GM18498 (cell line): ENCODE results near the gene ARHGAP10.

Source experiments
- ATAC-seq: cut with Tn5 transposase; IDR thresholded peaks from one replicate; pipeline ENCODE4 v1.9.1; 2021; ENCODE audit warnings: mild to moderate bottlenecking, moderate library complexity; ENCODE audit not compliant: unreplicated experiment

Gene ARHGAP10

DNA sequence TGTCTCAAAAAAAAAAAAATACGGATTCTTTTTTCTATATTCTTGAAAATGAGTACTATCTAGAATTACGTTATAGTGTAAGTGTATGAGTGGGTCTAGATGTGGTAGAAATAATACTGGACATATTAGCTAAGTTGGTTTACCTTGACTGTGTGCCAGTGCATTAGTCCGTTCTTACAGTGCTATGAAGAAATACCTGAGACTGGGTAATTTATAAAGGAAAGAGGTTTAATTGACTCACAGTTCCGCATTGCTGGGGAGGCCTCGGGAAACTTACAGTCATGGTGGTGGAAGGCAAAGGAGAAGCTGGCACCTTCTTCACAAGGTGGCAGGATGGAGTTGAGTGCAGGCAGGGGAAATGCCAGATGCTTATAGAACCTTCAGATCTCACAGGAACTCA, 92.4 kb downstream of the ARHGAP10 start:
- no peak for ATAC-seq

DNA sequence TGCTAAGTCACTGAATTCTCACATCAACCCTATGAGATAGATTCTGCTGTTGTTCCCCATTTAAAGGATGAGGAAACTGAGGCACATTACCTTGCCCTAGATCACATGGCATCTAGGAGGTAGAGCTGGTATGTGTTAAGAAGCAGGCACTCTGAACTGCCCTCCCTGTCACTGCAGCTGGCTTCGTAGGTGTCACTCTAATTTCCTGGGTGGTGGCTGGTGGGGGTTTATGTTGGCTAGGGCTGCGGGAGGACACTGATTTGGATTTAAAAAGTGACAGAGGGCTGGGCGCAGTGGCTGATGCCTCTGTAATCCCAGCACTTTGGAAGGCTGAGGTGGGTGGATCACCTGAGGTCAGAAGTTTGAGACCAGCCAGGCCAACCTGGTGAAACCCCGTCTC, 93.0 kb downstream of the ARHGAP10 start:
- ATAC-seq, result no peak

DNA sequence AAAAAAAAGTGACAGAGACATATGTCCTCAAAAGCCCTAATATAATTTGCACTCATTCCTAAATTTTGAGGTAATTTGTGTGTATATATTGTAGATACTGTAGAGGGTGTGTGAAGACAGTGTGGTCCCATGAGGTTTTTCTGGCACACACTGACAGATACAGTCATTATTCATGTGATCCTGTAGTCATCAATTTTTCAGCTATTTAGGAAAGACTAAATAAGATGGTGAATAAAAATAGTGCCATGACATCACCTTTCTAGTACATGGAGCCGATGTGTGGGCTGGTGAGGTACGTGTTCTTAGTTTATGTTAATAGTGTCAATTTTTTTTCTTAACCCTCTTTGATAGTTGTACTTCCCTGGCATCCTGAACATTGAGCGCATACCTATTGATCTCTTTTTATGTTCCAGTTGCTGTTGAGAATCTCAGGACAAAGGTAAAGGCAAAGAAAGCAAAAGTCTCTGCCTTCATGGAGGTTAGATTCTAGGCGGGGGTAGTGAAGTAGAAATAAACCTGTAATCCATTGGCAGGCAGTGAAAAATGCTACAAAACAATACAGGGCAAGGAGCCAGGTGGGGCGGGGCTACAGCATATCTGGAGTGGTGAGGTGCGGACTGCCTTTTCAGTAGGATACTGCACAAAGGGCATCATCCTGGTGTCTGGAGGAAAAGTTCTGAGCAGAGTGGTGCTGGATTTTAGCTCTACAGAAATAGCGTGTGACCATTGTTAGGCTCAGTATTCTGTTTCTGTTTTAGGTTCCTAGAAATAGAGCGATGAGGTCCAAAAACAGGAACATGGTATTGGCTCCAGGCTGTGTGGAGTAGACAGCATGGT, 93.8 kb downstream of the ARHGAP10 start:
- ATAC-seq, result no peak

DNA sequence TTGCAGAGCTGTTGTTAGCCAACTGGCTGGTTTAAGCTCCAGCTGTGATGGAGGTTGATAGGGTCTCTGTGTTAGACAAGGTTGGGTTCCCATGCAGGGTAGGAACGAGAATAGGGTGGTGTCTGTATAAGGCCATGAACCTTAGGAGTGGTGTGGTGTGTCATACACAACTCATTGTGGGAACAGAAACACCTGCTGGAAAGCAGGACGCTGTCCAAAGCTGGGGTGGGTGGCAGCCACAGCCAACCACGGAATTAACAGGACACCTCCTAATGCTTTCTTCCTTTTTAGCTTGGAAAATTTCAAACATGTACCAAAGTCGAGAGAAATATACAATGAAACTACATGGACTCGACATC, 94.4 kb downstream of the ARHGAP10 start:
- ATAC-seq, result no peak

DNA sequence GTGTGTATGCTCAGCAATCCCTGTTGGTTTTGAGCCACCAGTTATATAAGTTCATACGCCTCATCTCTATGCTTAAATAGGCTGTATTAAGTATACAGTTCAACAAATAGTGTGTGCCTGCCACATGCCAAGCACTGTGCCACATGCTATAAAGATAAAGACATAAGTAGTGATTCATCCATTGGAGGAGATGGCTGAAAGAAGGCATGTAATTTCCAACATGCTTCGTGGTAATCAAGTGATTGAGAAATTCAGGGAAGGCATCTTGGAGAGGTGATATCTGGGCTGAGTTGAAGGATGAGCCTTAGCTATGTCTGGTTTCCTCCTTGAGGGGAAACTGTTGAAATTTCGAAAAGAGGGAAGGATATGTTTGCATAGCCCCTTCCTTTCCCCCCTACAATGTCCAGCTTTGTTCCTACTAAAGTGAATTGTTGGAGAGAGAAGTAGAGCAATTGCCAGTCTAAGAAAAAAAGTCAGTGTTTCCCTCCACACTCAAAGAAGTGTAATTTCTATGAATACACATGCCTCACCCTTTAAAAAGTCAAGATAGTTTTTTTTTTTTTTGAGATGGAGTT, 96.5 kb downstream of the ARHGAP10 start:
- no peak for ATAC-seq

DNA sequence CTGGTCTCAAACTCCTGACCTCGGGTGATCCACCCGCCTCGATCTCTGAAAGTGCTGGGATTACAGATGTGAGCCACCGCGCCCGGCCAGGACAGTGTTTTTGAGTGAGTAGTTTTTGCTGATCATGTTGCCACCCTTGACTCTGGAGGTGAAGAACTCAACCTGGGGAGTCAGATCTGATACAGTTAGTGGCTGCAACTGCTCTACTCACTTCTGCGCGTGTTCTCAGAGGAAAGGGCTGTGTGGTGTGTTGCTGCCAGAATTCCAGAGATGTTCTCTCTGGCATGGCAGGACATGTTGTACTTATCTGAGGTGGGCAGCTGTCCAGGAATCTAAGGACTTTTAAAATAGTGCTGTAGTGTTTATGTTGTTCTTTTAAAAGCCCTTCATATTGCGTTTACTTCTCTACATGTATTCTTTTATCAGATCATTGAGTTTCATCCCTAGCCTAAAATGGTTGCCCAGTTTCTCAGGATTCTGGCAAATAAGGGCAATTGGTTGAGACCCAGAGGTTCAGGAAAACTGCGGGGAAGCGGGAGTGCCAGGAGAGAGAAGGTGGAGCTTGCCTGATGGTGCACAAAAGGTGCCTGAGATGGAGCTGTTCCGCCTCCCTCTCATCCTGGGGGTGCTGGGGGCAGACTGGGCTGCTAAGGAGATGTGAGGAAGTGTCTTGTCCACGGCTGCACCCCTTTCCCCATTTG, 97.7 kb downstream of the ARHGAP10 start:
- ATAC-seq, result no peak

DNA sequence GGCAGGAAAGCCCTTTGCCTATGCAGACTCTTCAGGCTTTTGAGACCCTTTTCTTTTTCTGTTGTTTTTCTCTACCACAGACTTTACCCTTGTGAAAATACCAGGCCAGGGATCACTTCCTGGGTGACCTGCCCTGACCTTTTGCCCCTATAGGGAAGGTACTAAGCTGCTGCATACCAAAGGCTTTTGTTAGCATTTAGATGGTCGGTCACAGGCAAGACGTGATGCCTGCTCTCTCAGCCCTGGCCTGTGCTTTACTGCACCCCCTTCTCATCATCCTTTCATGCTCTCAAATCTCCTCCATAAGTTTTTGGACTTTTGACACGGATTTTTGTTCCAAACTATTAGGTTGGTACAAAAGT, 98.2 kb downstream of the ARHGAP10 start:
- ATAC-seq, result no peak

DNA sequence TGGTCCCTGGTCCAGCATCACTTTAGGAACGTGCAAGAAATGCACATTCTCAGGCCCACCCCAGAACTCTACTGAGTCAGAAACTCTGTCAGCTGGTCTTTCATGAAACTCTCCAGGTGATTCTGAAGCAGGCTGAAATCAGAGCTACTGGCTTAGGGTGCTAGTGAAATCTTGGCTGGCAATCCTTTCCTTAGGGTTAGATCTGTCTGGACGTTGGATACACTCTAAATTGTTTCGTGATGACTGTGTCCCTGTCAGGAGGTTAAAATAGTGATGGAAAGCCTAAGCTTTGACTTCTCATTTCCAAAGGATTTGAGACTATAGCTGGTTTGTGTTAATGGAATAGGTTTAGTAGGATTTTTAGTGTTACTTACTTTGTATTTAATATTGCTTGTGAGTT, 99.1 kb downstream of the ARHGAP10 start:
- no peak for ATAC-seq

DNA sequence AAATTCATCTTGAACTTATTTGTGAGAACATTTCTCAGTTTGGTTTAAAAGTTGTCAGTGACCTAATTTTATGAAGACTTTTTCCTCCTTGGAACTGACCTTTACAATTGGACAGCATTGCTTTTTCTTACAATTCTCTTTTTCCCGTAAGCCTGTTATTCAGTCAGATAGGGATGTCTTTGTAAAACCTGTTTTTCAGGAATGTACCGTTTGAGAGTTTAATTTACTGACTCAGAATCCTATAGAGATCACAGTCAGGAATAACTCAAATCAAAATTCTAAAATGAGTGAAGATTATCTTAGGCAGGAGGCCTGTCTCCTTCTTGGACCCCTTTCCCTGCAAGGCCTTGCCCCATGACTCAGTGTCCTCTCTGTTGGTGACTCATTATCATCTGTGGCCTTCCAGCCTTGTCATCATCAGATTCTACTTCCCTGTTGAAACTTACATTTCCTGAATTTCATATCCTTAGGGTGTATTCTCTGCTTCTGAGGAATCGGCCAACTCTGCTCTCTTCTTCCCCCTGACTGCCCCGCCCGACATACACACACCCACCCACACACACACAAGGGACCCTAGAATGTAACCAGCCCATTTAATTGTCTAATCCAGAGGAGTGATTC, 99.8 kb downstream of the ARHGAP10 start:
- ATAC-seq, result no peak

DNA sequence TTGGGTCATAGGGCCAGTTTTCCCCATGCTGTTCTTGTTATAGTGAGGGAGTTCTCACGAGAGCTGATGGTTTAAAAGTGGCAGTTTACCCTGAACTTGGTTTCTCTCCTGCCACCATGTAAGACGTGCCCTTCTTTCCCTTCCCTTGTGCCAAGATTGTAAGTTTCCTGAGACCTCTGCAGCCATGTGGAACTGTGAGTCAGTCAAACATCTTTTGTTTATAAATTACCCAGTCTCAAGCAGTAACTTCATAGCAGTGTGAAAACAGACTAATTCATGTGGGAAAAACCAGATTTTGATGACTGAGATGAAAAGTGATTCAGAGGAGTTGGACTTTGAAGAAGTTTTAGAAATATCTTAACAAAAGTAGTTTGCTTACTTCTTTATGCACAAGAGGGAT, 101.4 kb downstream of the ARHGAP10 start:
- ATAC-seq, result no peak

DNA sequence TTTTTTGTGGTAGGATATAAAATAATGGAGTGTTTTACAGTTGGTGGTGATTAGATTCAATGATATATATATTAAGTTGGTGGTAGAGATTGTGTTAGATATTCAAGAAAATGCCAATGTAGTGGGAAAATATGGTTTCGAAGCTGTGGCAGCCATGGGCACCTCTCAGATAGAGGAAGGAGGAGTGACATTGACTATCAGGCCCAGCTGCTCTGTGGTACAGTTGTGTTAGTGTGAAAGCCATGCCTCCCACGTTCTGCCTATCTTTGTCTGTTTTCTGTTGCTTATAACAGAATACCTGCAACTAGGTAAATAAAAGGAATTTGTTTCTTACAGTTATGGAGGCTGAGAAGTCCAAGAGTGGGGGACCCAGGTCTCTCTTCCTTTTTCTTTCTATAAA, 101.9 kb downstream of the ARHGAP10 start:
- ATAC-seq, result no peak

DNA sequence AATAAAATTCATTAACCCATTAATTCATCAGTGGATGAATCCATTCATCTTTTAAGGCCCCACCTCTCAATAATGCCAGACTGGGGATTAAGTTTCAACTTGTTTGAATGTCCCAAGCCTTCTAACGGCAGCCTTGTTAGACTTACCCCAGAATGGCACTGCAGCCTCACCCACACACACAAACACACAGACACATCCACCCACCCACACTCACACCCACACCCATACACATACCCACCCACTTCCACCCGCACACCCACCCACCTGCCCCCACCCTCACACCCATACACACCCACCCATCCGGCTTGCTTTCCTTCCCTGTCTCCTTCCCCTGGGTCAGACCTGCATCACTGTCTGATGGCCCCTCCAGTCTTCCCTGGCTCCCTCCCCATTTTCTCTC, 102.6 kb downstream of the ARHGAP10 start:
- no peak for ATAC-seq

DNA sequence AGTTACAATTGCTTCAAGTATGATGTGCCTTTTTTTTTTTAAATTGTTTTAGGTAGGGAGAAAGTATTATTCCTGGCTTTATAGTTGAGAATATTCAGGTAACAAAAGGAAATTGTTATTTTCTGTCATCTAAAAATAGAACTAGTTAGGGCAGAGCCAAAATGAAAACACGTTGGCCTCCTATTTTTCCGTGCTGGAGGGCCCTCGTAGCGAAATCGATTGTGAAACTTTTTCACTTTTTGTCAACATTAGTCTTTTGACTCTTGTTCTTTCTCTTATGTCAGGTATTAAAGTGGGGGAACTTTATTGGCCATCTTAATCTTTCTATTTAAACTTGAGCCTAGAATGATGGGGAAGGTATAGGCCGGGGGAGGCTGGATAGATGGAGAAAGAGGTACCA, 104.9 kb downstream of the ARHGAP10 start:
- no peak for ATAC-seq

DNA sequence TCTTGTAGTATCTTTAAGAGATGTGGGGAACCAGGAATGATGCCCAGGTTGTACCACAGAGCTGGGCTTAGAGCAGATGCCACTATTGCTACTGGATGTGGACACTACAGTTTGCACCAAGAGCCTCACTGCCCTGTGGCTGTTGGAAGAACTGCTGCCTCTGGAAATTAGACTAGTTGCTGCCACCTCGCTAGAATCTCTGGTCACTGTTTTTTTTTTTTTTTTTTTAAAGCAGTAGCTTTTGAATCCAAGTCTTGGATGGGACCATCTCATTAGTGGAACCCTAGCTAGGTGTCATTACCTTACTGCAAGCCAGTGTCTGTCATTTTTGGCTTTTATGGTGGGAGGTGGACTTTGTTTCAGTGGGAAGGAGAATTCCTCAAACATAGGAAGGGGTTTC, 105.5 kb downstream of the ARHGAP10 start:
- no peak for ATAC-seq

DNA sequence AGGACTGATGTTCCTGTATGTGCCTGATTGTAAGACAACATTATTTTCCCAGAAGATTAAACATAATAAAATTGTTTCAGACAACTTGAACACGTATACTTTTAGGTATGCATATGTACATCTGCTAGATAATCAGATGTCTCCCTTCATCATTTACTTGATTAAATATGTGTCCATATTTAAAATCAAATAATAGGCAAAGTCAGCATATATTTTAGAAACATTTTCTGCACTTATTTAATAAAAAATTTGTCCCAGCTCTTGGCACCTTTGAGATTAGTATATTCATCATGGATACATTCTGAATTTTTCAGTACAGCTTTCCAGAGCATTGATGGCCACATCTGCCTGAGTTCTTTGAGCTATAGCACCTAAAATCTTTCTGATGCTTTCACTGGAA, 106.0 kb downstream of the ARHGAP10 start:
- no peak for ATAC-seq

DNA sequence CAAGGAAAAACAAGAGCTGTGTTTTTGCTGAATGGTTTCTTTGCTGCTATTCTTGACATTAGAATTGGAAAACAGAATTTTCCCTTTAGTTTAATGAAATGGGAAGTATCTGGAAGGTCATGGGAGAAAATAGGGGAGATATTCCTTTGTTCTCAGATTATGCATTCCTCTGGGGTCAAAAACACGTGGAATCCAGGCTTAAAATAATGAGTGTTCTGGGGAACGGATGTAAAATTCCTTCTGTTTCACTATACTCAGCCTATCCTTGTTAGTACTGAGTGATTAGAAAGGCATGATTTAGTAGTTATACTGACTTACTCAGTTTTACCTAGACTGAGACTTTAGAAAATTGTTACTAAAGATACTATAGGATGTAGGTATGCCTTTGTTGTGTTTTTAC, 107.3 kb downstream of the ARHGAP10 start:
- ATAC-seq, result no peak

DNA sequence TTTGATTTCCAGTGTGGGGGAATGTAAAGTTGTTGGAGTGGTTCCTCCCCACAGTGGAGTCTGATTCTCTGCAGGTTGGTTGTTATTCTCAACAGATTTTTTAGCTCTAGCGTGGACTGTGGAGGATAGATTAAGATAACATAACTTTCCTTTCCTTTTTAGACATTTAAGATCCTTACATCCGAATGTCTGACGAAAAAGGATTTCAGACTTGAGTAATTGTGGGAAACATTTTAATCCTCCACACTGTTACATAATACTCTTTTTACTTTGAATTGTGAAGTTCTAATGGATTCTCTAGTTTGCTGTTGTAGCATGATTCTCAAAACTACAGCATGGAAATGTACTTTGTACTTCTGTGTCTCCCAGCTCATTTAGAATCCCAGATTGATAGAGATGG, 107.8 kb downstream of the ARHGAP10 start:
- no peak for ATAC-seq

DNA sequence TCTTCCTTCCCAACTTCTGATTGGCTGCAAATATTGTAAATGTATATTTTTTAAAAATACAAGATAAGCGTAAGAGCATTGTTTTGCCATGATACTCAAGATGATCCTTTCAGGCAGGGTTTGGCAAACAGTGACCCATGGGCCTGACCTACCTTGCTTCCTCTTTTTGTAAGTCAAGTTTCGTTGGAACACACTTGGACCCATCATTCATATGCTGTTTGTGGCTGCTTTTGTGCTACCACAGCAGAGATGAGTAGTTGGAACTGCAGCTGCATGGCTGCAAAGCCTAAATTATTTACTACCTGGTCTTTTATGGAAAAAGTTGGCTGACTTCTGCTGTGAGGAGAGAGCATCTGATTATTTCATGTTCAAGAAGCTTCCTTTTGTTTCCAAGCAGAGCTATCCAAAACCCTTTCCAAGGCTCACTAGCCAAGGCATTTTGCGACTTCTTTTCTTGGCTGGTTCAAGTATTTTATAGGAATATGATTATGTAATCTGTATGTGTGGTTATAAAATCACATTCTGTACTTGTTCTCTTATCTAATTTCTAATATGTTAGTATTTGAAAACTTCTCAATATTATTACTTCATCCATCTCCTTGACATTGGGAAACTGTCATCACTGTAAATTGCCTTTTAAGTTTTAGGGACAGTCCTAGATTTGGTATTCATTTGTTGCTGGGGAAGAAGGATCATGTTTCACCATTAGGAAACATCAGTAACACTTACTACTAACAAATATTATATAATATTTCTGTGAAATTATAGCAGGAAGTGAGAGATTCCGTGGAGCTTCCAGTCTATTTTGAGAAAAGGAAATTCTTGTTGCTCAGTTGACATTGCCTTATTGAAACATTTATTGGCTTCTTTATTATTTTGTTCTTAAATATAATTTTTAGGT, 109.2 kb downstream of the ARHGAP10 start:
- ATAC-seq, result peak; percentile 72

DNA sequence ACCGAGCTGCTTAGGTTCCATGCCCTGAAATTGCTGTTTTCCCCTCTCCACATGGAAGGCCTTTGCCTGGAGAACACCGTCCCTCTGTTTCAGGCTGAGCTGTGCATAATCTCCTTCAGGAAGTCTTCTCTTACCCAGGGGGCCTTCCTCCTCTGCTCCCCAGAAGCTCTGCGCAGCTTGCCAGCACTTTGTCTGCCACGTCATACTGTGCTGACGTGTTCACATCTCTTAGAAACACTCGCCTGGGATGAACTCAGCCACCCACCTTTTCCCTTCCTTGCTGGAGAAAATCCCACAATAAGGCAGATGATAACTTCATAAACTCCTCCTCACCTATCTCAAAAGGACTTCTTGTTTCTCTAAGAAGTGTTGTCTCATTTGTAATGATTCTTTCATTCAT, 110.7 kb downstream of the ARHGAP10 start:
- no peak for ATAC-seq

DNA sequence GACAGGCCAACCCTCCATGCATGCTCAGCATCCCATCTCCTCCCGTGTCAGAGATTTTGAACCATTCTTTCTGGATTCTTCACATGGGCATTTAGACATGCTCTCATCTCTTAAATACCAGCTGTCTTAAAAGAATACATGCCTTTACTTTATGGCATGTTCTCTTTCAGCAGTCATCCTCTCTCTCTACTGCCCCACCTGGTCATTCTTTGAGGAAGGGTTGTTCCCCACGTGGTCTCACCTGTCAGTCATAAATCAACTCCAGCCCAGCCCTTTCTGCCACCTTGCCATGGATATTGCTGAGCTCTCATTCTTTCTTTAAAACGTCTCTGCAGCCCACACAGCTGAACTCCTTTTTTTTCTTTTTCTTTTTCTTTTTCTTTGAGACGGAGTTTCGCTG, 111.3 kb downstream of the ARHGAP10 start:
- peak; percentile 37 for ATAC-seq

DNA sequence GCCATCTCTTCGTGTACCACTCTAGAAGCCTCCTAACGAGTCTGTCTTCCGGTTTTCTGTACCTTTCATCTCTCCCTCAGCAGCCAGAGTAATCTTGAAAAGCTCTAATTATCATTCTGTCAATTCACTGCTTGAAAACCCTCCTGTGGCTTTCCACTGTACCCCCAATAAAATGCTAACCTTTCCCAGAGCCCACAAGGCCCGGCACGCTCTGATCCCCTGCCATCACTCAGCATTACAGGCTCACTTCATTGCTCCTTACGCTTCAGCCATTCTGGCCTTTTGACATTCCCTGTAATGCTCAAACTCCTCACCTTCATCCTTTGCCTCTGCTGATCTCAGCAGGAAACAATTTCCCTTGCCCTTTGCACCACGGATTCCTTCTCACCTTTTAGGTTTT, 112.9 kb downstream of the ARHGAP10 start:
- no peak for ATAC-seq
